Measurements from ENCODE around the gene HMOX1.

GRCh38 chr22:35406443-35406842 lies 25.5 kb downstream of the HMOX1 start:
- TF ChIP-seq POLR2A (IDR thresholded peaks at IDR 0.05) = no peak
- TF ChIP-seq, protein P1, sequence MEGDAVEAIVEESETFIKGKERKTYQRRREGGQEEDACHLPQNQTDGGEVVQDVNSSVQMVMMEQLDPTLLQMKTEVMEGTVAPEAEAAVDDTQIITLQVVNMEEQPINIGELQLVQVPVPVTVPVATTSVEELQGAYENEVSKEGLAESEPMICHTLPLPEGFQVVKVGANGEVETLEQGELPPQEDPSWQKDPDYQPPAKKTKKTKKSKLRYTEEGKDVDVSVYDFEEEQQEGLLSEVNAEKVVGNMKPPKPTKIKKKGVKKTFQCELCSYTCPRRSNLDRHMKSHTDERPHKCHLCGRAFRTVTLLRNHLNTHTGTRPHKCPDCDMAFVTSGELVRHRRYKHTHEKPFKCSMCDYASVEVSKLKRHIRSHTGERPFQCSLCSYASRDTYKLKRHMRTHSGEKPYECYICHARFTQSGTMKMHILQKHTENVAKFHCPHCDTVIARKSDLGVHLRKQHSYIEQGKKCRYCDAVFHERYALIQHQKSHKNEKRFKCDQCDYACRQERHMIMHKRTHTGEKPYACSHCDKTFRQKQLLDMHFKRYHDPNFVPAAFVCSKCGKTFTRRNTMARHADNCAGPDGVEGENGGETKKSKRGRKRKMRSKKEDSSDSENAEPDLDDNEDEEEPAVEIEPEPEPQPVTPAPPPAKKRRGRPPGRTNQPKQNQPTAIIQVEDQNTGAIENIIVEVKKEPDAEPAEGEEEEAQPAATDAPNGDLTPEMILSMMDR (IDR thresholded peaks at IDR 0.05) = no peak

Data from adrenal gland (tissue), 5 donors.